K562 (cell line): ENCODE data around the gene COMMD10. TPM values are rescaled to one million over a fixed set of nuclear protein-coding genes. Genes with fewer than 3 reads are reported as not detected.

Experiments used
- ATAC-seq: fragments of 200-7000 bp; cut with Tn5 transposase; 3 replicates; pipeline ENCODE4 v1.9.1; 2020; ENCODE audit warnings: moderate library complexity
- BruUV-seq: library from RNA; stranded (reverse); fragments of 400-500 nt; replicated peaks from 2 replicates; lab custom pipeline; 2021; lab: Mats Ljungman, UMichigan
- CTCF ChIA-PET: fragments of 300-600 bp; formaldehyde crosslinking; extraction: SDS; loops from one replicate; lab custom pipeline; 2021; ENCODE audit warnings: low intra/inter-chr PET ratio; lab: Yijun Ruan, JAX
- POLR2A ChIA-PET: fragments of 300-600, 350-650 bp; sonication (Branson Sonifier 250); formaldehyde crosslinking; extraction: SDS; loops from one replicate; lab custom pipeline; 2021; ENCODE audit warnings: antibody characterized with exemption, inconsistent platforms; lab: Yijun Ruan, JAX
- DNase-seq, 4 experiments: peaks; one replicate each; pipeline versions ENCODE4 v3.0.0 to v3.0.0-alpha.2; 2011 to 2018; ENCODE audit warnings: low spot score in 3 of 4, mixed read lengths in 3 of 4; ENCODE audit errors: extremely low read depth in 1 of 4
- FAIRE-seq: peaks from 2 replicates; lab custom pipeline; 2011; peaks lifted over from hg19 to GRCh38; lab: Jason Lieb, UNC
- H2AFZ ChIP-seq: 2 replicates; pipeline ENCODE4 v1.6.0; 2011; ENCODE audit warnings: low read depth, low read length, control low read depth, inconsistent platforms
- H3K27ac ChIP-seq: fragments of 200-600 bp; 3 replicates; pipeline ENCODE4 v1.8.0; 2011; ENCODE audit warnings: low read depth, mild to moderate bottlenecking, control low read depth, inconsistent platforms, low read length, moderate library complexity, mixed read lengths; ENCODE audit errors: extremely low read depth
- H3K27me3 ChIP-seq, 2 experiments: fragments of 300-600 bp in 1 of 2; 2 replicates in 1 of 2; 3 replicates in 1 of 2; pipeline versions ENCODE4 v1.6.0 to v1.8.0; 2011; ENCODE audit warnings: inconsistent platforms in 2 of 2, low read length in 2 of 2, mild to moderate bottlenecking in 1 of 2, mixed read lengths in 1 of 2, moderate library complexity in 1 of 2; ENCODE audit not compliant: control insufficient read depth in 2 of 2, insufficient read depth in 2 of 2
- H3K36me3 ChIP-seq: fragments of 300-600 bp; 3 replicates; pipeline ENCODE4 v1.8.0; 2011; ENCODE audit warnings: mild to moderate bottlenecking, low read length, inconsistent platforms; ENCODE audit not compliant: control insufficient read depth, insufficient read depth
- H3K4me1 ChIP-seq, 2 experiments: fragments of 200-600 bp in 1 of 2; replicated peaks in 1 of 2; 2 replicates in 1 of 2; 3 replicates in 1 of 2; pipeline versions ENCODE4 v1.5.1 to v1.8.0; 2011; ENCODE audit warnings: inconsistent platforms in 2 of 2, low read length in 2 of 2, mild to moderate bottlenecking in 1 of 2, mixed read lengths in 1 of 2, moderate library complexity in 1 of 2; ENCODE audit not compliant: control insufficient read depth in 2 of 2, insufficient read depth in 2 of 2
- H3K4me2 ChIP-seq: 2 replicates; pipeline ENCODE4 v1.6.1; 2011; ENCODE audit warnings: low read length, control low read depth, inconsistent platforms, mixed read lengths; ENCODE audit not compliant: insufficient read depth
- H3K4me3 ChIP-seq: fragments of 200-600 bp; sonication (generic), shearing (Covaris generic); 2 replicates; pipeline ENCODE4 v1.5.1; 2016; ENCODE audit warnings: control low read depth, inconsistent platforms
- H3K79me2 ChIP-seq: fragments of 200-600 bp; 3 replicates; pipeline ENCODE4 v1.8.0; 2011; ENCODE audit warnings: low read length, inconsistent platforms; ENCODE audit not compliant: control insufficient read depth, insufficient read depth
- H3K9ac ChIP-seq, 2 experiments: 2 replicates each; pipeline versions ENCODE4 v1.6.0 to v1.6.1; 2011; ENCODE audit warnings: low read depth in 2 of 2, low read length in 2 of 2, control low read depth in 1 of 2, inconsistent platforms in 1 of 2, mild to moderate bottlenecking in 1 of 2, mixed read lengths in 1 of 2; ENCODE audit not compliant: insufficient read depth in 1 of 2
- H3K9me1 ChIP-seq: one replicate; pipeline ENCODE4 v1.6.0; 2011; ENCODE audit warnings: inconsistent platforms, mild to moderate bottlenecking, low read length, moderate library complexity; ENCODE audit not compliant: control insufficient read depth, insufficient read depth
- H3K9me3 ChIP-seq: replicated peaks from 2 replicates; pipeline ENCODE4 v1.5.1; 2011; ENCODE audit warnings: low read depth, low read length, inconsistent platforms; ENCODE audit not compliant: control insufficient read depth, insufficient read depth
- H4K20me1 ChIP-seq: replicated peaks from 2 replicates; pipeline ENCODE4 v1.6.1; 2011; ENCODE audit warnings: low read length, inconsistent platforms, mixed read lengths; ENCODE audit not compliant: control insufficient read depth, insufficient read depth
- AFF4 ChIP-seq: sonication (generic); formaldehyde crosslinking; IDR thresholded peaks from 2 replicates; pipeline ENCODE4 v1.8.0; 2023; ENCODE audit warnings: mild to moderate bottlenecking, missing genetic modification reagents
- BRCA1 ChIP-seq, 2 experiments: fragments of 450-650 bp in 1 of 2; sonication (generic) in 1 of 2; formaldehyde crosslinking in 1 of 2; IDR thresholded peaks; 2 replicates each; pipeline versions ENCODE4 v1.5.0 to v1.6.1; 2017 to 2020; ENCODE audit warnings: mild to moderate bottlenecking in 1 of 2, missing genetic modification reagents in 1 of 2
- KDM5B ChIP-seq: fragments of 200-600 bp; sonication (generic); IDR thresholded peaks from 2 replicates; pipeline ENCODE4 v1.6.1; 2012; ENCODE audit warnings: low read depth, mild to moderate bottlenecking, moderate library complexity, low read length, control low read depth, inconsistent platforms; ENCODE audit not compliant: insufficient replicate concordance
- POLR3G ChIP-seq: IDR thresholded peaks from 2 replicates; pipeline ENCODE4 v1.6.1; 2011; ENCODE audit not compliant: insufficient read length, insufficient replicate concordance; ENCODE audit errors: extremely low read depth
- TBL1XR1 ChIP-seq, 2 experiments: IDR thresholded peaks; 2 replicates each; pipeline ENCODE4 v1.6.1; 2012; ENCODE audit warnings: improper control_type of control experiment in 2 of 2, low read length in 2 of 2, mild to moderate bottlenecking in 1 of 2
- TCF7L2 ChIP-seq: fragments of 150-350 bp; IDR thresholded peaks from 2 replicates; pipeline ENCODE4 v1.6.1; 2016; ENCODE audit warnings: low read depth, mild to moderate bottlenecking, low read length, moderate library complexity
- TEAD4 ChIP-seq, 2 experiments: sonication (generic) in 1 of 2; formaldehyde crosslinking in 1 of 2; IDR thresholded peaks; 2 replicates each; pipeline versions ENCODE4 v1.6.1 to v1.8.0; 2012 to 2022; ENCODE audit warnings: borderline replicate concordance in 1 of 2, inconsistent platforms in 1 of 2, low read length in 1 of 2, mild to moderate bottlenecking in 1 of 2, missing genetic modification reagents in 1 of 2
- ZC3H4 ChIP-seq: sonication (generic); formaldehyde crosslinking; IDR thresholded peaks from 2 replicates; pipeline ENCODE4 v1.9.0; 2021; ENCODE audit warnings: missing genetic modification reagents, borderline replicate concordance
- ZNF445 ChIP-seq: fragments of 250-450 bp; sonication (Bioruptor Pico); IDR thresholded peaks from 2 replicates; pipeline ENCODE4 v1.4.0; 2020; ENCODE audit warnings: low read depth, mild to moderate bottlenecking, moderate library complexity
- ZNF639 ChIP-seq, 2 experiments: fragments of 200-800 bp in 1 of 2; sonication (Bioruptor generic) in 1 of 2; sonication (generic) in 1 of 2; formaldehyde crosslinking in 1 of 2; IDR thresholded peaks in 1 of 2; conservative IDR thresholded peaks in 1 of 2; 2 replicates each; pipeline versions ENCODE4 v1.5.0 to v1.6.1; 2016 to 2020; ENCODE audit warnings: missing compliant biosample characterization in 1 of 2, missing genetic modification characterization in 1 of 2, missing genetic modification reagents in 1 of 2
- ZNF695 ChIP-seq: fragments of 450-650 bp; formaldehyde crosslinking; IDR thresholded peaks from 2 replicates; pipeline ENCODE4 v1.4.0; 2020; ENCODE audit warnings: mild to moderate bottlenecking, moderate library complexity
- in situ Hi-C: fragments of 300-500 bp; cut with MboI; formaldehyde crosslinking; loops from 4 replicates; pipeline ENCODE4 v1.15.0; 2018; ENCODE audit warnings: inconsistent platforms, mixed read lengths
- intact Hi-C: fragments of 100-400 bp; cut with micrococcal nuclease; formaldehyde crosslinking; loops from 2 replicates; pipeline ENCODE4 v1.14.2; 2022
- polyA plus RNA-seq, 8 experiments: library from polyadenylated mRNA; depleted of rRNA in 4 of 8; stranded (reverse) in 5 of 8; unstranded in 3 of 8; fragments of >200 nt; fragmentation: Nextera tagmentation in 2 of 8; fragmentation: Illumina TruSeq in 1 of 8; extraction: Ambion mirVana in 2 of 8; extraction: Trizol in 1 of 8; gene quantifications; 2 replicates each; pipeline versions ENCODE4 v1.2.1 to v1.2.3, GENCODE V29; 2011 to 2014; ENCODE audit warnings: inconsistent platforms in 1 of 8, missing spikeins in 1 of 8
- total RNA-seq, 7 experiments: library from RNA; depleted of rRNA in 6 of 7; stranded (reverse); fragments of >200 nt in 6 of 7; fragmentation: Illumina TruSeq in 2 of 7; extraction: Trizol in 2 of 7; gene quantifications; 2 replicates each; pipeline versions ENCODE4 v1.2.1 to v1.2.3, GENCODE V29; 2011 to 2021; ENCODE audit warnings: low replicate concordance in 1 of 7
- TF ChIP-seq, protein P1 (sequence below): sonication (generic); formaldehyde crosslinking; IDR thresholded peaks from 2 replicates; pipeline ENCODE4 v1.8.0; 2022; ENCODE audit warnings: mild to moderate bottlenecking, missing genetic modification reagents
- TF ChIP-seq, protein P2 (sequence below): fragments of 200-800 bp; sonication (Bioruptor generic); IDR thresholded peaks from 2 replicates; pipeline ENCODE4 v1.6.1; 2017; ENCODE audit warnings: missing genetic modification characterization, missing compliant biosample characterization

The COMMD10 gene
- total and polyA plus RNA-seq, 9 of the 15 experiments (the other 6 are each of a cell fraction or from before 2014, with no cell fraction given): 17.9 to 101 (median 28.0) TPM

- TF ChIP-seq KDM5B (no peak), AFF4 (CRISPR knock-in tag) (no peak), ZNF695 (CRISPR knock-in tag) (no peak), TCF7L2 (no peak), TEAD4 (IDR thresholded peaks at IDR 0.05; ENCODE audit: low read length) (no peak), TEAD4 (CRISPR knock-in tag; IDR thresholded peaks at IDR 0.05; ENCODE audit: borderline replicate concordance) (no peak), POLR3G (no peak), ZNF445 (CRISPR knock-in tag) (no peak)
Observed at GRCh38 chr5:116154252-116154651, 69.4 kb downstream of the COMMD10 start (continued).

DNA sequence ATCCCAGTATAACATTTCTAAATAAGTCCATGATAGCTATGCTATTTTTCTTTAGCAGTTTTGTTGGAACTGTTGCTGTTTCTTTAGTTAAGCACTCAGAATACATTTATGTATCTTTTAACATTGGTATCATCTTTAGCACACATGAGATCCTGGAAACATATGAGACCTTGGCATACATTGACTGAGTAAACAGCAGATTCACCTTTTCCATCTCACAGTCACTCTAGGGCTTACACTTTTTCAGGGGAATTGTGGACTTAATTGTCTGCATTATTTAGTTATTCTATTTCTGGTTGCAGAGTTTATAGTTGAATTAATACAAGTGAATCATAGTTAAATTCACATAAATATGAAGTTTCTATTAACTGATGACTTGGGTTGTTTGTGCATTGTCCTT, 70.1 kb downstream of the COMMD10 start:
- no peak overlapping the region for H2AFZ ChIP-seq
- in situ Hi-C loops: no loop called here
- no peak overlapping the region for H3K4me2 ChIP-seq
- H3K27me3 ChIP-seq: no peaks in the 10 kb centered on the region
- no peaks in the 10 kb centered on the region for H3K79me2 ChIP-seq
- BruUV-seq: no TSS peak
- no peak overlapping the region for H3K4me3 ChIP-seq
- H3K9me1 ChIP-seq: no peaks in the 10 kb centered on the region
- FAIRE-seq (no peak), ATAC-seq (no peak), DNase-seq (no peak)
- POLR2A ChIA-PET: no interaction called here
- H3K9ac ChIP-seq: no peak overlapping the region
- intact Hi-C loops: no loop called here
- H3K36me3 ChIP-seq: no peaks in the 10 kb centered on the region
- H3K4me1 ChIP-seq: no peaks in the 10 kb centered on the region
- no peaks in the 10 kb centered on the region for H4K20me1 ChIP-seq
- H3K27ac ChIP-seq: no peak overlapping the region
- CTCF ChIA-PET: no interaction called here
- no peaks in the 10 kb centered on the region for H3K9me3 ChIP-seq
- TF ChIP-seq, protein P1, sequence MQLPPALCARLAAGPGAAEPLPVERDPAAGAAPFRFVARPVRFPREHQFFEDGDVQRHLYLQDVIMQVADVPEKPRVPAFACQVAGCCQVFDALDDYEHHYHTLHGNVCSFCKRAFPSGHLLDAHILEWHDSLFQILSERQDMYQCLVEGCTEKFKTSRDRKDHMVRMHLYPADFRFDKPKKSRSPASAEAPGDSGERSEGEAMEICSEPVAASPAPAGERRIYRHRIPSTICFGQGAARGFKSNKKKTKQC (CRISPR knock-in tag): no peak
- TF ChIP-seq ZC3H4 (no peak), BRCA1 (IDR thresholded peaks at IDR 0.05) (no peak), BRCA1 (CRISPR knock-in tag; IDR thresholded peaks at IDR 0.05) (no peak), TBL1XR1 (IDR thresholded peaks at IDR 0.05; ENCODE audit: low read length in 2 of 2) (no peak), ZNF639 (CRISPR knock-in tag; conservative IDR thresholded peaks at IDR 0.05 in 1 of 2, IDR thresholded peaks at IDR 0.05 in 1 of 2) (no peak)
- TF ChIP-seq, protein P2, sequence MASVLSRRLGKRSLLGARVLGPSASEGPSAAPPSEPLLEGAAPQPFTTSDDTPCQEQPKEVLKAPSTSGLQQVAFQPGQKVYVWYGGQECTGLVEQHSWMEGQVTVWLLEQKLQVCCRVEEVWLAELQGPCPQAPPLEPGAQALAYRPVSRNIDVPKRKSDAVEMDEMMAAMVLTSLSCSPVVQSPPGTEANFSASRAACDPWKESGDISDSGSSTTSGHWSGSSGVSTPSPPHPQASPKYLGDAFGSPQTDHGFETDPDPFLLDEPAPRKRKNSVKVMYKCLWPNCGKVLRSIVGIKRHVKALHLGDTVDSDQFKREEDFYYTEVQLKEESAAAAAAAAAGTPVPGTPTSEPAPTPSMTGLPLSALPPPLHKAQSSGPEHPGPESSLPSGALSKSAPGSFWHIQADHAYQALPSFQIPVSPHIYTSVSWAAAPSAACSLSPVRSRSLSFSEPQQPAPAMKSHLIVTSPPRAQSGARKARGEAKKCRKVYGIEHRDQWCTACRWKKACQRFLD: no peak
